ENCODE results near the gene TMEM150B.

TMEM150B gene, protein sequence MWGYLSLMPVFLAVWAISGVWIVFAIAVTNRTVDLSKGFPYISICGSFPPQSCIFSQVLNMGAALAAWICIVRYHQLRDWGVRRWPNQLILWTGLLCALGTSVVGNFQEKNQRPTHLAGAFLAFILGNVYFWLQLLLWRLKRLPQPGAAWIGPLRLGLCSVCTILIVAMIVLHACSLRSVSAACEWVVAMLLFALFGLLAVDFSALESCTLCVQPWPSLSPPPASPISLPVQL

GRCh38 chr19:55325172-55325571 lies at the start of gene TMEM150B:
Gene TMEM150B, minus strand, starts transcription at chr19:55325341. Its CDS starts 4,305 bp downstream, at chr19:55321036.
- DNase-seq = no peak

- DNase-seq = no peak
Observed at GRCh38 chr19:55373993-55374757, 49.0 kb upstream of the TMEM150B start.

- DNase-seq = no peak
Observed at GRCh38 chr19:55373306-55373992, 48.3 kb upstream of the TMEM150B start.

GRCh38 chr19:55372316-55373081 lies 47.4 kb upstream of the TMEM150B start:
- no peak for DNase-seq

- no peak for DNase-seq
Observed at GRCh38 chr19:55370305-55370988, 45.3 kb upstream of the TMEM150B start, which contains the start of gene IL11. Gene IL11, minus strand, starts transcription at chr19:55370463. Its CDS starts 153 bp downstream, at chr19:55370310.

GRCh38 chr19:55369653-55370304 lies 44.6 kb upstream of the TMEM150B start:
- DNase-seq = peak; percentile 47

DNA sequence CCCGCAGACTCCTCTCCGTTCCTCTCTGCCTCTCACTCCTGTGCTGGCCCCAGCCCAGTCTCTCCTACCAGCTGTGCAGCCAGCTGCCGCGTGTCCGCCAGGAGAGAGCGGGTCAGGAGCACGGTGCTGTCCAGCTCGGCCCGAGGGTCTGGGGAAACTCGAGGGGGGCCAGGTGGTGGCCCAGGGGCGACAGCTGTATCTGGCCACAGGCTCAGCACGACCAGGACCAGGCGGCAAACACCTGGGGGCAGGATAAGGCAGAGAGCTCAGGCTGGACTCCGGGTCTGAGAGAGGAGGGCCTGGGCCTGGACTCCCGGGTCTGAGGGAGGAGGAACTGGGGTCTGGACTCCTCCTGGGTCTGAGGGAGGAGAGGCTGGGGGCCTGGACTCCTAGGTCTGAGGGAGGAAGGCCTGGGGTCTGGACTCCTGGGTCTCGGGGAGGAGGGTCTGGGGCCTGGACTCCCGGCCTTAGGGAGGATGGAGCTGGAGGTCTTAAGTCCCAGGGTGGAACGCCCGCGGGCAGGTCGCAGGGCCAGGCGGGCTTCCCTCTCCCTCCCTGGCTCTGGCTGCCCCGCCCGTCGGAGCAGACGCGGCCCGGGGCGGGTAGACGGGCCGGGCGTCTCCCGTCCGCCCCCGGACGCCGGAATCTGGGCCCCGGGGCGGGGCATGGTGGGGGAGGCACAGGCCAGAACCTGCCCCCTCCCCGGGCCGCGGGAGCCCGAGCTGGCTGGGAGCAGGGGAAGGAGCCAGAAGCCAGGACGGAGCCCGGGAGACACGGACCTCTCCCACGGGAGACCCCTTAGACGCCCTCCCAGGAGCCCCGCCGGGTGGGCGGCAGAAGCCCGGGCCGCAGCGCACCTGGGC lies 43.8 kb upstream of the TMEM150B start:
- DNase-seq = no peak

DNA sequence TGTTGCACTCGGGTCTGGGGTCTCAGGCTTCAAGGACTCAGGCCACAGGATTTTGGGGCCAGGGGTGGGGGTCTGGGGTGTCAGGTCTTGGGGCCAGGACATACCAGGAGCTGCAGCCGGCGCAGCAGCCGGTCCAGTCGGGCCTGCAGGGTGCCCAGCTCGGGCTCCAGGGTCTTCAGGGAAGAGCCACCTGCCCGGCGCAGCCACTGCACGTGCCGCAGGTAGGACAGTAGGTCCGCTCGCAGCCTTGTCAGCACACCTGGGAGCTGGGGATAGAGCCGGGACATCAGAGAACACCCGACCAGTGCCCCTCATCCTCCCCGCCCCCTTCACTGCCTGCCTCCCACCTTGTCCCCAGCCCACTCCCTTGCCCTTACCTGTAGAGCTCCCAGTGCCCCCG lies 43.0 kb upstream of the TMEM150B start:
- no peak for DNase-seq

- DNase-seq = no peak
Observed at GRCh38 chr19:55366790-55367189, 41.6 kb upstream of the TMEM150B start.

DNA sequence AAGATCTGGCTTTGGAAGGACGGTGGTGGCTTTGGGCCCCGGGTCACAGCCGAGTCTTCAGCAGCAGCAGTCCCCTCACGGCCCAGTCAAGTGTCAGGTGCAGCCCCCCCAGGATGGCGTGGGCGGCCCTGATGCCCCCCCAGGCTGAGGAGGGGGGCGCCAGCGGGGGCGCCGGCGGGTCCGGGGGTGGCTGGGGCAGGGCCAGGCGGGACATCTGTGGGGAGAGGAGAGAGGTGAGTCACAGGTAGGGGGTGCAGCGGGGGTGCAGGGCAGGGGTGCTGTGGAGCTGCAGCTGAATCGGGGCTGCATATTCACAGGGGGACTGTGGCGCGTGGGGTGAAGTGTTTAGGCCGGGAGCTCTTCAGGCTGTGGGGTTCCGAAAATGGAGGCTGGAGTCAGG lies 40.8 kb upstream of the TMEM150B start:
- no peak for DNase-seq

DNA sequence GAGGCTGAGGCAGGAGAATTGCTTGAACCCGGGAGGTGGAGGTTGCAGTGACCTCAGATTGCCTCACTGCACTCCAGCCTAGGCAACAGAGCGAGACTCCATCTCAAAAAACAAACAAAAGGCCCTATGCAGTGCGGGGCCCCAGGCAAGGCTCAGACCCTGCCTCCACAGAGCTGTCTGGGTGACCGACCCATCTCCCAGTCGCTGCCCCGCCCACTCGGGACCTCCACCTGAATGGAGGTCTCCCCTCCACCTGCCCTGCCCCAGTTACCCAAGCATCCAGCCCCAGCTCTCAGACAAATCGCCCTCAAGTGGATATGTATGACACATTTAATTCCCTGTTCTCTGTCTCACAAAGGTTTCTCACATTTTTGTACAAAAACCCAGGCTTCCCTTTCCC lies 40.1 kb upstream of the TMEM150B start:
- DNase-seq = no peak

- no peak for DNase-seq
Observed at GRCh38 chr19:55362990-55363716, 38.0 kb upstream of the TMEM150B start, which contains the start of gene GARIN5B. Gene GARIN5B, minus strand, starts transcription at chr19:55363260. Its CDS starts 194 bp downstream, at chr19:55363066.

- DNase-seq = no peak
Observed at GRCh38 chr19:55362174-55362989, 37.2 kb upstream of the TMEM150B start.

- DNase-seq = no peak
Observed at GRCh38 chr19:55360902-55361301, 35.8 kb upstream of the TMEM150B start.

DNA sequence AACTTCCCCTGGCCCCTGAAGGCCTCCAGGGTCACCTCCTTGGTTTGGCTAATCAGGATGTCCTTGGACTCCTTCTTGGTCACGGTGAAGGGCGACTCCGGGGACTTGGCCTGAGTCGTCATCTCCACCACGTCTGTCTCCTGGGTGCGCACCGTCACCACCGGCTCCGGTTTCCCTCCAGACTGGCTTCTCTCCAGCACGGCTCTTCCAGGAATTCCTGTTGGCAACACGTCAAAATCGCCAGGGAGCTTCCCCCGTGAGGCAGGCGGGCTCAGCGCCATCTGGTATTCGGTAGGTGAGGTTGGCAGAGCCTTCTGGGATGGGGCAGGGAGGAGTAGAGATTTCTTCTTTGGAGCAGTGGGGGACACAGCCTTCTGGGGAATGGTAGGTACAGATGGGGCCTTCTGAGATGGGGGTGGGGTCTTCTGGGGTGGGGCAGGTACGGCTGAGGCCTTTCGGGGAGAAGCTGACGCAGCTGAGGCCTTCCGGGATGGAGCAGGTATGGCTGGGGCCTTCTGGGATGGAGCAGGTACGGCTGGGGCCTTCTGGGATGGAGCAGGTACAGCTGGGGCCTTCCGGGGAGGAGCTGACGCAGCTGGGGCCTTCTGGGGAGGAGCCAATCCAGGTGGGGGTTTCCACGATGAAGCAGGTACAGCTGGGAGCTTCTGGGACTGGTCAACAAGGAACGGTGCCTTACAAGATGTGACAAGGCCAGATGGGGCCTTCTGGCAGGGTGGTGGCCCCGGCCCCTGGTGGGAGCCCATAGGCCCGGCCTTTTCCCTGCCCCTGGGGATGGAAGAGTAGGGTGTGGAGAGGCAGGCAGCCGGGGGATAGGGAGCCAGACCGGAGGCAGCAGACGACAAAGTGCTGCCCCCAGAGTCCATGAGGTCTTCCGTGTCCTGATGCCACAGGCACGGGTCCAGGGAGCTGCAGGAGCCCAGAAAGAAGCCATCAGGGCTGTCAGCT lies 34.1 kb upstream of the TMEM150B start:
- no peak for DNase-seq

GRCh38 chr19:55358493-55358892 lies 33.4 kb upstream of the TMEM150B start:
- DNase-seq = no peak

- no peak for DNase-seq
Observed at GRCh38 chr19:55355213-55355821, 30.2 kb upstream of the TMEM150B start.
